Brain microvascular endothelial cell (primary cell): ENCODE results near the gene EML4.
A peak's percentile ranks its signal among the peaks of the same experiment; 100 is the strongest.

Source experiments
- DNase-seq: peaks from one replicate; pipeline ENCODE4 v3.0.0-alpha.2; 2020
- H3K27ac ChIP-seq: fragments of 250-450 bp; sonication (Bioruptor Pico); 2 replicates; pipeline ENCODE4 v1.5.1; 2020; ENCODE audit warnings: mild to moderate bottlenecking, moderate library complexity
- H3K27me3 ChIP-seq: fragments of 250-450 bp; sonication (Bioruptor Pico); replicated peaks from 2 replicates; pipeline ENCODE4 v1.5.1; 2020; ENCODE audit warnings: mild to moderate bottlenecking
- H3K36me3 ChIP-seq: fragments of 250-450 bp; sonication (Bioruptor Pico); replicated peaks from 2 replicates; pipeline ENCODE4 v1.5.1; 2020; ENCODE audit warnings: mild to moderate bottlenecking
- H3K4me3 ChIP-seq: 2 replicates; pipeline ENCODE4 v1.5.1; 2011; ENCODE audit warnings: low read depth, mild to moderate bottlenecking, control low read depth, low read length, moderate library complexity
- CTCF ChIP-seq: IDR thresholded peaks from 2 replicates; pipeline ENCODE4 v1.5.1; 2011; ENCODE audit warnings: low read depth, mild to moderate bottlenecking, moderate library complexity, low read length, control low read depth, inconsistent platforms; ENCODE audit errors: missing control alignments
- in situ Hi-C: cut with HindIII; loops from 2 replicates; pipeline ENCODE4 v1.10.0; 2017; ENCODE audit warnings: low sequenced_read_pairs, low pct_ligation_motif_present

The EML4 gene

GRCh38 chr2:42142547-42143184 is 26.5 kb upstream of the EML4 start:
- TF ChIP-seq CTCF = no peak
- no peaks in the 10 kb centered on the region for H3K36me3 ChIP-seq
- no peak overlapping the region for H3K4me3 ChIP-seq
- in situ Hi-C loops = no loop called here
- H3K27ac ChIP-seq = peak overlapping the region; percentile 99
- H3K27me3 ChIP-seq = no peaks in the 10 kb centered on the region
- DNase-seq = peak; percentile 40

GRCh38 chr2:42147641-42148274 is 21.4 kb upstream of the EML4 start:
- H3K36me3 ChIP-seq = no peaks in the 10 kb centered on the region
- TF ChIP-seq CTCF = no peak
- no peak overlapping the region for H3K4me3 ChIP-seq
- no peaks in the 10 kb centered on the region for H3K27me3 ChIP-seq
- in situ Hi-C loops = no loop called here
- H3K27ac ChIP-seq = peak overlapping the region; percentile 22
- no peak for DNase-seq

- no peak for DNase-seq
- no peak for TF ChIP-seq CTCF
- Histone ChIP-seq H3K27me3 (no peaks in the 10 kb centered on the region), H3K27ac (no peak overlapping the region), H3K36me3 (no peaks in the 10 kb centered on the region), H3K4me3 (no peak overlapping the region)
- in situ Hi-C loops = no loop called here
These were observed 19.0 kb upstream of the EML4 start for GRCh38 chr2:42150159-42150558.

- Histone ChIP-seq H3K27ac (no peak overlapping the region), H3K36me3 (no peaks in the 10 kb centered on the region), H3K27me3 (no peaks in the 10 kb centered on the region), H3K4me3 (no peak overlapping the region)
- in situ Hi-C loops = no loop called here
- no peak for DNase-seq
- TF ChIP-seq CTCF = no peak
These were observed 15.1 kb upstream of the EML4 start for GRCh38 chr2:42153944-42154581.

- no peaks in the 10 kb centered on the region for H3K36me3 ChIP-seq
- H3K27me3 ChIP-seq = no peaks in the 10 kb centered on the region
- TF ChIP-seq CTCF = no peak
- H3K27ac ChIP-seq = no peak overlapping the region
- in situ Hi-C loops = no loop called here
- H3K4me3 ChIP-seq = no peak overlapping the region
- no peak for DNase-seq
These were observed 12.4 kb upstream of the EML4 start for GRCh38 chr2:42156721-42157120.

- H3K27ac ChIP-seq = no peak overlapping the region
- no peak for DNase-seq
- no peak for TF ChIP-seq CTCF
- no peaks in the 10 kb centered on the region for H3K27me3 ChIP-seq
- H3K4me3 ChIP-seq = no peak overlapping the region
- H3K36me3 ChIP-seq = no peaks in the 10 kb centered on the region
- in situ Hi-C loops = no loop called here
These were observed 7.7 kb upstream of the EML4 start for GRCh38 chr2:42161444-42161843.
